ENCODE data around the gene FOS. TPM values are rescaled to one million over a fixed set of nuclear protein-coding genes. Genes with fewer than 3 reads are reported as not detected.

FOS gene
- total and polyA plus RNA-seq, 2 of the 13 experiments (the other 11 are each of a cell fraction or from before 2014, with no cell fraction given): 15.9 to 24.2 TPM

DNA sequence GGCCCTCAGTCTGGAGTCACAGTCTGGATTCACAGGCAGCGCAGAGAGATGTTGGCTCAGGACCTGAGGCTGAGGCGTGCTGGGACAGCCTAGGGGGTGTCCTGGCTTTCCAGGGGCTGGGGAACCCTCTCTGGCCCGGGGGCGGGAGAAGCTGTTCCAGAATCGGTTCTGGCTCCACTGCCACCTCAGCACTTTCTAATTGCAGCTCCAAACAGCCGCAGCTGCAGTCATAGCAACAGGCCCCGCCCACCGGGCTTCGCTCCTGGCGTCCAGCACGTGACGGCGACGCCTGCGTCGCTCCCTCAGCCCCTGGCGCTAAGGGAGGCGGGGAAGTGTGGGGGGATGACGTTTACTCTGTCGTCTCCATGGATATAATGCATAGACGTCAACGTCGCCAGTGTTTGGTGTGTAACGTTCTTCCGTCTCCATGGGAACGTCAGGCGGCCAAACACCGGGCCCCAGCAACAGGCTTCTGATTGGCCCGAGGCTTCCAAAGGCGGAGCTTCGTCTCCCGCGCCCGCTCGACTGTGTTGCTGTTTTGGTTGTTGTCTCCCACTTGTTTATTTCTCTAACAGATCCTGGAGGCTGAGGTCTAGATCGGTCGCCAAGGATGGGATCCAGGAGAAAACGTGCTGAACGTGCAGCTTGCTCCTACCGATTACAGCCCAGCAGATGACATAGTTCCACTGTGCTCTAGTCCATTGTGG is 19.7 kb upstream of the FOS start (continued):
- TF ChIP-seq, protein P1, sequence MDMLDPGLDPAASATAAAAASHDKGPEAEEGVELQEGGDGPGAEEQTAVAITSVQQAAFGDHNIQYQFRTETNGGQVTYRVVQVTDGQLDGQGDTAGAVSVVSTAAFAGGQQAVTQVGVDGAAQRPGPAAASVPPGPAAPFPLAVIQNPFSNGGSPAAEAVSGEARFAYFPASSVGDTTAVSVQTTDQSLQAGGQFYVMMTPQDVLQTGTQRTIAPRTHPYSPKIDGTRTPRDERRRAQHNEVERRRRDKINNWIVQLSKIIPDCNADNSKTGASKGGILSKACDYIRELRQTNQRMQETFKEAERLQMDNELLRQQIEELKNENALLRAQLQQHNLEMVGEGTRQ (IDR thresholded peaks at IDR 0.05; ENCODE audit: low read depth, low read length): peak; percentile 97
- TF ChIP-seq, protein P1 (CRISPR knock-in tag; IDR thresholded peaks at IDR 0.05; ENCODE audit: borderline replicate concordance): peak; percentile 97; the same call in 1 of the 2 replicates
- TF ChIP-seq, protein P2, sequence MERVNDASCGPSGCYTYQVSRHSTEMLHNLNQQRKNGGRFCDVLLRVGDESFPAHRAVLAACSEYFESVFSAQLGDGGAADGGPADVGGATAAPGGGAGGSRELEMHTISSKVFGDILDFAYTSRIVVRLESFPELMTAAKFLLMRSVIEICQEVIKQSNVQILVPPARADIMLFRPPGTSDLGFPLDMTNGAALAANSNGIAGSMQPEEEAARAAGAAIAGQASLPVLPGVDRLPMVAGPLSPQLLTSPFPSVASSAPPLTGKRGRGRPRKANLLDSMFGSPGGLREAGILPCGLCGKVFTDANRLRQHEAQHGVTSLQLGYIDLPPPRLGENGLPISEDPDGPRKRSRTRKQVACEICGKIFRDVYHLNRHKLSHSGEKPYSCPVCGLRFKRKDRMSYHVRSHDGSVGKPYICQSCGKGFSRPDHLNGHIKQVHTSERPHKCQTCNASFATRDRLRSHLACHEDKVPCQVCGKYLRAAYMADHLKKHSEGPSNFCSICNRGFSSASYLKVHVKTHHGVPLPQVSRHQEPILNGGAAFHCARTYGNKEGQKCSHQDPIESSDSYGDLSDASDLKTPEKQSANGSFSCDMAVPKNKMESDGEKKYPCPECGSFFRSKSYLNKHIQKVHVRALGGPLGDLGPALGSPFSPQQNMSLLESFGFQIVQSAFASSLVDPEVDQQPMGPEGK (CRISPR knock-in tag; IDR thresholded peaks at IDR 0.05): peak; percentile 41; the same call in 1 of the 2 replicates
- TF ChIP-seq, protein P3, sequence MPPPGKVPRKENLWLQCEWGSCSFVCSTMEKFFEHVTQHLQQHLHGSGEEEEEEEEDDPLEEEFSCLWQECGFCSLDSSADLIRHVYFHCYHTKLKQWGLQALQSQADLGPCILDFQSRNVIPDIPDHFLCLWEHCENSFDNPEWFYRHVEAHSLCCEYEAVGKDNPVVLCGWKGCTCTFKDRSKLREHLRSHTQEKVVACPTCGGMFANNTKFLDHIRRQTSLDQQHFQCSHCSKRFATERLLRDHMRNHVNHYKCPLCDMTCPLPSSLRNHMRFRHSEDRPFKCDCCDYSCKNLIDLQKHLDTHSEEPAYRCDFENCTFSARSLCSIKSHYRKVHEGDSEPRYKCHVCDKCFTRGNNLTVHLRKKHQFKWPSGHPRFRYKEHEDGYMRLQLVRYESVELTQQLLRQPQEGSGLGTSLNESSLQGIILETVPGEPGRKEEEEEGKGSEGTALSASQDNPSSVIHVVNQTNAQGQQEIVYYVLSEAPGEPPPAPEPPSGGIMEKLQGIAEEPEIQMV (CRISPR knock-in tag; IDR thresholded peaks at IDR 0.05; ENCODE audit: low read depth): peak; percentile 69; the same call in 1 of the 2 replicates
- TF ChIP-seq CREM (IDR thresholded peaks at IDR 0.05) (peak; percentile 87), CREM (CRISPR knock-in tag; IDR thresholded peaks at IDR 0.05) (no peak), SAP130 (CRISPR knock-in tag; IDR thresholded peaks at IDR 0.05; ENCODE audit: low read depth) (peak; percentile 97), U2AF2 (IDR thresholded peaks at IDR 0.05; ENCODE audit: low read depth, low read length) (0 out of 2 replicates have a peak, but pooled peaks have one; percentile 52), GTF3A (CRISPR knock-in tag; conservative IDR thresholded peaks at IDR 0.05) (0 out of 2 replicates have a peak, but pooled peaks have one; percentile 47), KDM5B (CRISPR knock-in tag; IDR thresholded peaks at IDR 0.05; ENCODE audit: borderline replicate concordance) (peak; percentile 88), ZNF30 (CRISPR knock-in tag; IDR thresholded peaks at IDR 0.05) (no peak), ZFP36L1 (CRISPR knock-in tag; IDR thresholded peaks at IDR 0.05) (0 out of 2 replicates have a peak, but pooled peaks have one; percentile 58), ZNF251 (CRISPR knock-in tag; IDR thresholded peaks at IDR 0.05) (0 out of 2 replicates have a peak, but pooled peaks have one; percentile 58), ZFAT (CRISPR knock-in tag; conservative IDR thresholded peaks at IDR 0.05) (no peak)
- TF ChIP-seq, protein P4, sequence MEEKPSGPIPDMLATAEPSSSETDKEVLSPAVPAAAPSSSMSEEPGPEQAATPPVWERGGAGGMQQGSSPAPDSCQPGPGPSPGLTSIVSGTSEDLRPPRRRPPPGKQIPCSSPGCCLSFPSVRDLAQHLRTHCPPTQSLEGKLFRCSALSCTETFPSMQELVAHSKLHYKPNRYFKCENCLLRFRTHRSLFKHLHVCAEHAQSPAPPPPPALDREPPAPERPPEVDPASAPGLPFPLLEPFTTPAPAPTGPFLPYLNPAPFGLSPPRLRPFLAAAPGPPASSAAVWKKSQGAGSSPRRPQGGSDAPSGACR (CRISPR knock-in tag; IDR thresholded peaks at IDR 0.05): peak; percentile 75; the same call in 1 of the 2 replicates
- TF ChIP-seq, protein P5, sequence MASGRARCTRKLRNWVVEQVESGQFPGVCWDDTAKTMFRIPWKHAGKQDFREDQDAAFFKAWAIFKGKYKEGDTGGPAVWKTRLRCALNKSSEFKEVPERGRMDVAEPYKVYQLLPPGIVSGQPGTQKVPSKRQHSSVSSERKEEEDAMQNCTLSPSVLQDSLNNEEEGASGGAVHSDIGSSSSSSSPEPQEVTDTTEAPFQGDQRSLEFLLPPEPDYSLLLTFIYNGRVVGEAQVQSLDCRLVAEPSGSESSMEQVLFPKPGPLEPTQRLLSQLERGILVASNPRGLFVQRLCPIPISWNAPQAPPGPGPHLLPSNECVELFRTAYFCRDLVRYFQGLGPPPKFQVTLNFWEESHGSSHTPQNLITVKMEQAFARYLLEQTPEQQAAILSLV (CRISPR knock-in tag; IDR thresholded peaks at IDR 0.05; ENCODE audit: borderline replicate concordance): peak; percentile 49; the same call in 1 of the 2 replicates
- TF ChIP-seq, protein P6, sequence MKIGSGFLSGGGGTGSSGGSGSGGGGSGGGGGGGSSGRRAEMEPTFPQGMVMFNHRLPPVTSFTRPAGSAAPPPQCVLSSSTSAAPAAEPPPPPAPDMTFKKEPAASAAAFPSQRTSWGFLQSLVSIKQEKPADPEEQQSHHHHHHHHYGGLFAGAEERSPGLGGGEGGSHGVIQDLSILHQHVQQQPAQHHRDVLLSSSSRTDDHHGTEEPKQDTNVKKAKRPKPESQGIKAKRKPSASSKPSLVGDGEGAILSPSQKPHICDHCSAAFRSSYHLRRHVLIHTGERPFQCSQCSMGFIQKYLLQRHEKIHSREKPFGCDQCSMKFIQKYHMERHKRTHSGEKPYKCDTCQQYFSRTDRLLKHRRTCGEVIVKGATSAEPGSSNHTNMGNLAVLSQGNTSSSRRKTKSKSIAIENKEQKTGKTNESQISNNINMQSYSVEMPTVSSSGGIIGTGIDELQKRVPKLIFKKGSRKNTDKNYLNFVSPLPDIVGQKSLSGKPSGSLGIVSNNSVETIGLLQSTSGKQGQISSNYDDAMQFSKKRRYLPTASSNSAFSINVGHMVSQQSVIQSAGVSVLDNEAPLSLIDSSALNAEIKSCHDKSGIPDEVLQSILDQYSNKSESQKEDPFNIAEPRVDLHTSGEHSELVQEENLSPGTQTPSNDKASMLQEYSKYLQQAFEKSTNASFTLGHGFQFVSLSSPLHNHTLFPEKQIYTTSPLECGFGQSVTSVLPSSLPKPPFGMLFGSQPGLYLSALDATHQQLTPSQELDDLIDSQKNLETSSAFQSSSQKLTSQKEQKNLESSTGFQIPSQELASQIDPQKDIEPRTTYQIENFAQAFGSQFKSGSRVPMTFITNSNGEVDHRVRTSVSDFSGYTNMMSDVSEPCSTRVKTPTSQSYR (CRISPR knock-in tag; IDR thresholded peaks at IDR 0.05; ENCODE audit: borderline replicate concordance): no peak; the same call in 1 of the 2 replicates
- TF ChIP-seq, protein P7, sequence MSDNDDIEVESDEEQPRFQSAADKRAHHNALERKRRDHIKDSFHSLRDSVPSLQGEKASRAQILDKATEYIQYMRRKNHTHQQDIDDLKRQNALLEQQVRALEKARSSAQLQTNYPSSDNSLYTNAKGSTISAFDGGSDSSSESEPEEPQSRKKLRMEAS (IDR thresholded peaks at IDR 0.05): peak; percentile 92
